ENCODE data around the gene PHLPP1.

PHLPP1 gene

GRCh38 chr18:62987859-62988258 lies 272.5 kb downstream of the PHLPP1 start:
- no CpG with 5 or more reads among the region's 11 CpGs for WGBS (ENCODE audit: insufficient coverage, insufficient read length)
- H3K27me3 ChIP-seq (ENCODE audit: control insufficient read depth, insufficient read depth, low read length): no peaks in the 10 kb centered on the region
- H3K36me3 ChIP-seq (ENCODE audit: control insufficient read depth, insufficient read depth, low read length): no peaks in the 10 kb centered on the region
- no peak overlapping the region for H3K4me3 ChIP-seq (ENCODE audit: low read length)
- no peak for DNase-seq (ENCODE audit: low read depth, low spot score)
- H3K27ac ChIP-seq (ENCODE audit: low read length): no peak overlapping the region
- peaks cover 1% of the 10 kb centered on the region; the same call in 1 of the 2 replicates for H3K4me1 ChIP-seq (ENCODE audit: control insufficient read depth, insufficient read depth, low read length)
- no peaks in the 10 kb centered on the region for H3K9me3 ChIP-seq (ENCODE audit: control insufficient read depth, insufficient read depth, low read length)

GRCh38 chr18:62988471-62988870 lies 273.1 kb downstream of the PHLPP1 start:
- H3K4me1 ChIP-seq (ENCODE audit: control insufficient read depth, insufficient read depth, low read length): peaks cover 1% of the 10 kb centered on the region; the same call in 1 of the 2 replicates
- H3K27me3 ChIP-seq (ENCODE audit: control insufficient read depth, insufficient read depth, low read length): no peaks in the 10 kb centered on the region
- no peak overlapping the region for H3K27ac ChIP-seq (ENCODE audit: low read length)
- no peaks in the 10 kb centered on the region for H3K9me3 ChIP-seq (ENCODE audit: control insufficient read depth, insufficient read depth, low read length)
- DNase-seq (ENCODE audit: low read depth, low spot score): no peak
- WGBS (ENCODE audit: insufficient coverage, insufficient read length): no CpG with 5 or more reads among the region's 5 CpGs
- no peak overlapping the region for H3K4me3 ChIP-seq (ENCODE audit: low read length)
- H3K36me3 ChIP-seq (ENCODE audit: control insufficient read depth, insufficient read depth, low read length): no peaks in the 10 kb centered on the region

- WGBS (ENCODE audit: insufficient coverage, insufficient read length): no CpG with 5 or more reads among the region's 7 CpGs
- Histone ChIP-seq H3K27me3 (ENCODE audit: control insufficient read depth, insufficient read depth, low read length) (no peaks in the 10 kb centered on the region), H3K4me3 (ENCODE audit: low read length) (no peak overlapping the region), H3K27ac (ENCODE audit: low read length) (no peak overlapping the region), H3K36me3 (ENCODE audit: control insufficient read depth, insufficient read depth, low read length) (no peaks in the 10 kb centered on the region), H3K4me1 (ENCODE audit: control insufficient read depth, insufficient read depth, low read length) (peaks cover 1% of the 10 kb centered on the region; the same call in 1 of the 2 replicates), H3K9me3 (ENCODE audit: control insufficient read depth, insufficient read depth, low read length) (no peaks in the 10 kb centered on the region)
- no peak for DNase-seq (ENCODE audit: low read depth, low spot score)
Measured at GRCh38 chr18:62989195-62989594, 273.9 kb downstream of the PHLPP1 start.

GRCh38 chr18:62990653-62991052 lies 275.3 kb downstream of the PHLPP1 start:
- no peaks in the 10 kb centered on the region for H3K36me3 ChIP-seq (ENCODE audit: control insufficient read depth, insufficient read depth, low read length)
- H3K9me3 ChIP-seq (ENCODE audit: control insufficient read depth, insufficient read depth, low read length): no peaks in the 10 kb centered on the region
- no peaks in the 10 kb centered on the region for H3K27me3 ChIP-seq (ENCODE audit: control insufficient read depth, insufficient read depth, low read length)
- no peak overlapping the region for H3K4me3 ChIP-seq (ENCODE audit: low read length)
- no peak overlapping the region for H3K27ac ChIP-seq (ENCODE audit: low read length)
- no CpG with 5 or more reads among the region's 1 CpG for WGBS (ENCODE audit: insufficient coverage, insufficient read length)
- no peak for DNase-seq (ENCODE audit: low read depth, low spot score)
- peaks cover 1% of the 10 kb centered on the region; the same call in 1 of the 2 replicates for H3K4me1 ChIP-seq (ENCODE audit: control insufficient read depth, insufficient read depth, low read length)

- Histone ChIP-seq H3K4me1 (ENCODE audit: control insufficient read depth, insufficient read depth, low read length) (peaks cover 1% of the 10 kb centered on the region; the same call in 1 of the 2 replicates), H3K27me3 (ENCODE audit: control insufficient read depth, insufficient read depth, low read length) (no peaks in the 10 kb centered on the region), H3K27ac (ENCODE audit: low read length) (no peak overlapping the region), H3K9me3 (ENCODE audit: control insufficient read depth, insufficient read depth, low read length) (no peaks in the 10 kb centered on the region), H3K4me3 (ENCODE audit: low read length) (no peak overlapping the region), H3K36me3 (ENCODE audit: control insufficient read depth, insufficient read depth, low read length) (no peaks in the 10 kb centered on the region)
- DNase-seq (ENCODE audit: low read depth, low spot score): no peak
- no CpG with 5 or more reads among the region's 8 CpGs for WGBS (ENCODE audit: insufficient coverage, insufficient read length)
Measured at GRCh38 chr18:62991389-62991788, 276.0 kb downstream of the PHLPP1 start.

GRCh38 chr18:62991959-62992358 lies 276.6 kb downstream of the PHLPP1 start:
- no peak overlapping the region for H3K27ac ChIP-seq (ENCODE audit: low read length)
- H3K9me3 ChIP-seq (ENCODE audit: control insufficient read depth, insufficient read depth, low read length): no peaks in the 10 kb centered on the region
- H3K4me3 ChIP-seq (ENCODE audit: low read length): no peak overlapping the region
- no peak for DNase-seq (ENCODE audit: low read depth, low spot score)
- WGBS (ENCODE audit: insufficient coverage, insufficient read length): no CpG with 5 or more reads among the region's 18 CpGs
- no peaks in the 10 kb centered on the region for H3K27me3 ChIP-seq (ENCODE audit: control insufficient read depth, insufficient read depth, low read length)
- H3K36me3 ChIP-seq (ENCODE audit: control insufficient read depth, insufficient read depth, low read length): no peaks in the 10 kb centered on the region
- peaks cover 1% of the 10 kb centered on the region; the same call in 1 of the 2 replicates for H3K4me1 ChIP-seq (ENCODE audit: control insufficient read depth, insufficient read depth, low read length)

- Histone ChIP-seq H3K4me1 (ENCODE audit: control insufficient read depth, insufficient read depth, low read length) (no peaks in the 10 kb centered on the region), H3K27me3 (ENCODE audit: control insufficient read depth, insufficient read depth, low read length) (no peaks in the 10 kb centered on the region), H3K4me3 (ENCODE audit: low read length) (no peak overlapping the region), H3K9me3 (ENCODE audit: control insufficient read depth, insufficient read depth, low read length) (no peaks in the 10 kb centered on the region), H3K36me3 (ENCODE audit: control insufficient read depth, insufficient read depth, low read length) (no peaks in the 10 kb centered on the region), H3K27ac (ENCODE audit: low read length) (no peak overlapping the region)
- no CpG with 5 or more reads among the region's 6 CpGs for WGBS (ENCODE audit: insufficient coverage, insufficient read length)
- DNase-seq (ENCODE audit: low read depth, low spot score): no peak
Measured at GRCh38 chr18:62992877-62993365, 277.6 kb downstream of the PHLPP1 start.

GRCh38 chr18:62996566-62996965 lies 281.2 kb downstream of the PHLPP1 start:
- Histone ChIP-seq H3K4me1 (ENCODE audit: control insufficient read depth, insufficient read depth, low read length) (no peaks in the 10 kb centered on the region), H3K9me3 (ENCODE audit: control insufficient read depth, insufficient read depth, low read length) (no peaks in the 10 kb centered on the region), H3K27ac (ENCODE audit: low read length) (no peak overlapping the region), H3K27me3 (ENCODE audit: control insufficient read depth, insufficient read depth, low read length) (no peaks in the 10 kb centered on the region; the same call in 1 of the 2 replicates), H3K4me3 (ENCODE audit: low read length) (no peak overlapping the region), H3K36me3 (ENCODE audit: control insufficient read depth, insufficient read depth, low read length) (no peaks in the 10 kb centered on the region)
- WGBS (ENCODE audit: insufficient coverage, insufficient read length): no CpG with 5 or more reads among the region's 9 CpGs
- DNase-seq (ENCODE audit: low read depth, low spot score): no peak

GRCh38 chr18:62997076-62997475 lies 281.7 kb downstream of the PHLPP1 start:
- H3K27me3 ChIP-seq (ENCODE audit: control insufficient read depth, insufficient read depth, low read length): no peaks in the 10 kb centered on the region; the same call in 1 of the 2 replicates
- H3K9me3 ChIP-seq (ENCODE audit: control insufficient read depth, insufficient read depth, low read length): no peaks in the 10 kb centered on the region
- DNase-seq (ENCODE audit: low read depth, low spot score): no peak
- no peak overlapping the region for H3K27ac ChIP-seq (ENCODE audit: low read length)
- no peaks in the 10 kb centered on the region for H3K4me1 ChIP-seq (ENCODE audit: control insufficient read depth, insufficient read depth, low read length)
- H3K36me3 ChIP-seq (ENCODE audit: control insufficient read depth, insufficient read depth, low read length): no peaks in the 10 kb centered on the region
- WGBS (ENCODE audit: insufficient coverage, insufficient read length): no CpG with 5 or more reads among the region's 4 CpGs
- H3K4me3 ChIP-seq (ENCODE audit: low read length): no peak overlapping the region

GRCh38 chr18:62998443-62998842 lies 283.1 kb downstream of the PHLPP1 start:
- WGBS (ENCODE audit: insufficient coverage, insufficient read length): no CpG with 5 or more reads among the region's 7 CpGs

GRCh38 chr18:62999392-62999791 lies 284.1 kb downstream of the PHLPP1 start:
- H3K4me1 ChIP-seq (ENCODE audit: control insufficient read depth, insufficient read depth, low read length): no peaks in the 10 kb centered on the region
- no peak overlapping the region for H3K4me3 ChIP-seq (ENCODE audit: low read length)
- no peak for DNase-seq (ENCODE audit: low read depth, low spot score)
- no CpG with 5 or more reads among the region's 7 CpGs for WGBS (ENCODE audit: insufficient coverage, insufficient read length)
- H3K36me3 ChIP-seq (ENCODE audit: control insufficient read depth, insufficient read depth, low read length): no peaks in the 10 kb centered on the region
- H3K27ac ChIP-seq (ENCODE audit: low read length): no peak overlapping the region
- H3K27me3 ChIP-seq (ENCODE audit: control insufficient read depth, insufficient read depth, low read length): no peaks in the 10 kb centered on the region; the same call in 1 of the 2 replicates
- H3K9me3 ChIP-seq (ENCODE audit: control insufficient read depth, insufficient read depth, low read length): no peaks in the 10 kb centered on the region

More at GRCh38 chr18:62998443-62998842, 283.1 kb downstream of the PHLPP1 start:
- Histone ChIP-seq H3K27me3 (ENCODE audit: control insufficient read depth, insufficient read depth, low read length) (no peaks in the 10 kb centered on the region; the same call in 1 of the 2 replicates), H3K4me1 (ENCODE audit: control insufficient read depth, insufficient read depth, low read length) (no peaks in the 10 kb centered on the region), H3K27ac (ENCODE audit: low read length) (no peak overlapping the region), H3K9me3 (ENCODE audit: control insufficient read depth, insufficient read depth, low read length) (no peaks in the 10 kb centered on the region), H3K4me3 (ENCODE audit: low read length) (no peak overlapping the region), H3K36me3 (ENCODE audit: control insufficient read depth, insufficient read depth, low read length) (no peaks in the 10 kb centered on the region)
- DNase-seq (ENCODE audit: low read depth, low spot score): no peak
